Fibroblast of villous mesenchyme (primary cell): Measurements from ENCODE around the gene INPP5B. TPM values are rescaled to one million over a fixed set of nuclear protein-coding genes. Genes with fewer than 3 reads are reported as not detected.
A peak's percentile ranks its signal among the peaks of the same experiment; 100 is the strongest.
"Not testable (repeated sequence)": the region's sequence is repeated elsewhere in the genome, so short reads cannot be mapped to it uniquely, and the experiment has no call there.

Experiments used
- DNase-seq: peaks from one replicate; pipeline ENCODE4 v3.0.0-alpha.2; 2010; ENCODE audit warnings: low read depth
- H3K4me3 ChIP-seq: 2 replicates; pipeline ENCODE4 v1.5.1; 2011; ENCODE audit warnings: low read depth, mild to moderate bottlenecking, low read length
- total RNA-seq: library from RNA; depleted of rRNA; stranded (reverse); fragments of >200 nt; gene quantifications from 2 replicates; pipeline ENCODE4 v1.2.3, GENCODE V29; 2012
- TF ChIP-seq, protein P1 (sequence below): IDR thresholded peaks from 2 replicates; pipeline ENCODE4 v1.5.1; 2012; ENCODE audit warnings: low read depth, mild to moderate bottlenecking, low read length; ENCODE audit not compliant: insufficient read depth

The INPP5B gene
- total RNA-seq, 1 donor: 31.1 TPM

DNA sequence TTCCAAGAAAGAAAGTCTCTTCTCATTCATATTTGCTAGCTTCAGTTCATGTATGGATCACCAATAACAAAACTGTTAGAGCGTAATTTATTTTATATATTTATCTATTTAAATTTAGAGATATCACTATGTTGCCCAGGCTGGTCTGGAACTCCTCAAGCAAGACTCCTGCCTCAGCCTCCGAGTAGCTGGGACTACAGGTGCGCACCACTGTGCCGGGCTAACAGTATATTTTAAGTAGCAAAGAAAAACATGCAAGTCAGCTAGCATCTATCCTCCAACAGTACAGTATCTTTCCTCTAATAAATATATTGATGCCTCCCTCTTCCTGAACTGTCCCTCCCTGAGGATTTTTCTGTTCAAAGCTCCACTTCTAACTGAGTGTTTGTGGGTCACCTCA is 21.5 kb downstream of the INPP5B start:
- TF ChIP-seq, protein P1, sequence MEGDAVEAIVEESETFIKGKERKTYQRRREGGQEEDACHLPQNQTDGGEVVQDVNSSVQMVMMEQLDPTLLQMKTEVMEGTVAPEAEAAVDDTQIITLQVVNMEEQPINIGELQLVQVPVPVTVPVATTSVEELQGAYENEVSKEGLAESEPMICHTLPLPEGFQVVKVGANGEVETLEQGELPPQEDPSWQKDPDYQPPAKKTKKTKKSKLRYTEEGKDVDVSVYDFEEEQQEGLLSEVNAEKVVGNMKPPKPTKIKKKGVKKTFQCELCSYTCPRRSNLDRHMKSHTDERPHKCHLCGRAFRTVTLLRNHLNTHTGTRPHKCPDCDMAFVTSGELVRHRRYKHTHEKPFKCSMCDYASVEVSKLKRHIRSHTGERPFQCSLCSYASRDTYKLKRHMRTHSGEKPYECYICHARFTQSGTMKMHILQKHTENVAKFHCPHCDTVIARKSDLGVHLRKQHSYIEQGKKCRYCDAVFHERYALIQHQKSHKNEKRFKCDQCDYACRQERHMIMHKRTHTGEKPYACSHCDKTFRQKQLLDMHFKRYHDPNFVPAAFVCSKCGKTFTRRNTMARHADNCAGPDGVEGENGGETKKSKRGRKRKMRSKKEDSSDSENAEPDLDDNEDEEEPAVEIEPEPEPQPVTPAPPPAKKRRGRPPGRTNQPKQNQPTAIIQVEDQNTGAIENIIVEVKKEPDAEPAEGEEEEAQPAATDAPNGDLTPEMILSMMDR: no peak
- DNase-seq: no peak
- no peak overlapping the region for H3K4me3 ChIP-seq

DNA sequence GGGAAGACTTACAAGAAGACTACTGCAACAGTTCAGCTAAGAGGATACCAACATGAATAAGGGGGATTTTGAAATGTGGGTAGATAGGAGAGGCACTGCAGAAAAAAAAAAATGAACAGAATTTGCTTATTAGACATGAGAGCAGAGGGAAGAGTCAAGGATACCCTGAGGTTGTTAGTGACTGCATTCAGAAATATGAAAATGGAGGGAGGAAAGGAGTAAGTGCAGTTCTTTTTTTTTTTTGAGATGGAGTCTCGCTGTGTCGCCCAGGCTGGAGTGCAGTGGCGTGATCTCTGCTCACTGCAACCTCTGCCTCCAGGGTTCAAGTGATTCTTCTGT is 23.3 kb downstream of the INPP5B start:
- DNase-seq: no peak
- TF ChIP-seq, protein P1: no peak
- H3K4me3 ChIP-seq: no peak overlapping the region

DNA sequence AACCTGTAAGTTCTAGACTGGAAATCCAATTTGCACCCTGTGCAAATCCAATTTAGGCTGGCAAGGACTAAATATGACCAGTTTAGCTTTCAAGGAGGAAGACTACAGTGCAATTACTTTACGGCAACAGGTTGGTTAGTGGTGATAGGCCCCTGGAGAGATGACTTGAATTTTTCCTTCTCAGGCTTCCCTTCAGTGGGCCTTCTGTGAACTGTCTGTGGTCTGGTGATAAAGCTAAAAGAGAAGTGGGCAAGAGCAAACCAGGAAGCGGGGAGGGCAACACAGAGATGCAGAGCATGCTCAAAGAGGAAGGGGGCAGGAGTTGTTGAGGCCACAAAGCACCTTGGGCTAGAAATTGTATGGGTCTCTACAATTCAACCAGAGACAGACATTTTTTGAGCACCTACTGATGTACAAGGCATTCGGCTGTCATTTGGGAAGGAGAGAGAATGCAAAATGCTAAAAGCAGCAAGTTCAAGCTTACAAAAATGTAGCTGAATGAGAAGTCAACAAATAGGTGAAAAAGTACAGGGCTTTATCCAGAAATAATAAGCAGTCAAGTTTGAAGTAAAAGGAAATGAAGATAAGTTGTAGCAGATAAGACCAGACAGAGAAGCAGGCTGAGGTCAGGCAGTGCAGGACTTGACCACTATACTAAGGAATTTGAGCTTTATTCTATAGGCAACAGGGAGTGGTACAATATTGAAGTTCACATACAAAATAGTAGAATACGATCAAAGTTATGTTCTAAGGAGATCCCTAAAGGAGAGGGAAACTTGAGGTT is 23.9 kb downstream of the INPP5B start:
- TF ChIP-seq, protein P1: no peak
- no peak overlapping the region for H3K4me3 ChIP-seq
- no peak for DNase-seq

DNA sequence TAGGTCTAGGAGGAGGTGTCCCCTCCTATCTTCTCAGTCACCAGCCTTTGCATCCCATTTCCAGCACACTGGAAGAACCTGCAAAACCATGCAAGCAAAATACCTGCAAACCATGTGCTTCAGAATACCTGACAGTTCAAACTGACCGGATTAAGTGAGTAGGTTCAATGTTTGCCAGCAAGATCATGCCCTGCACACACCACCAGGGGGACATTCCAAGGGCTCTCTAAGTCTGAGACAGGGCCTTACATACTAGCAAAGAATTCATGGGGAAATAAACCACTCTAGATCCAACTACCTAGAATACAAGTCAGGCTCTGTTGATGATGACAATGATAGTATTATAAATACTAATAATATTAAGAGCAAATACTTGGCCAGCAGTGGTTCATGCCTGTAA is 27.6 kb downstream of the INPP5B start:
- DNase-seq: peak; percentile 13

GRCh38 chr1:37915476-37916093 is 31.3 kb downstream of the INPP5B start:
- no peak for DNase-seq
- no peak overlapping the region for H3K4me3 ChIP-seq
- TF ChIP-seq, protein P1: no peak

More for the DNA sequence above, 27.6 kb downstream of the INPP5B start:
- TF ChIP-seq, protein P1: peak; percentile 55
- H3K4me3 ChIP-seq: no peak overlapping the region

DNA sequence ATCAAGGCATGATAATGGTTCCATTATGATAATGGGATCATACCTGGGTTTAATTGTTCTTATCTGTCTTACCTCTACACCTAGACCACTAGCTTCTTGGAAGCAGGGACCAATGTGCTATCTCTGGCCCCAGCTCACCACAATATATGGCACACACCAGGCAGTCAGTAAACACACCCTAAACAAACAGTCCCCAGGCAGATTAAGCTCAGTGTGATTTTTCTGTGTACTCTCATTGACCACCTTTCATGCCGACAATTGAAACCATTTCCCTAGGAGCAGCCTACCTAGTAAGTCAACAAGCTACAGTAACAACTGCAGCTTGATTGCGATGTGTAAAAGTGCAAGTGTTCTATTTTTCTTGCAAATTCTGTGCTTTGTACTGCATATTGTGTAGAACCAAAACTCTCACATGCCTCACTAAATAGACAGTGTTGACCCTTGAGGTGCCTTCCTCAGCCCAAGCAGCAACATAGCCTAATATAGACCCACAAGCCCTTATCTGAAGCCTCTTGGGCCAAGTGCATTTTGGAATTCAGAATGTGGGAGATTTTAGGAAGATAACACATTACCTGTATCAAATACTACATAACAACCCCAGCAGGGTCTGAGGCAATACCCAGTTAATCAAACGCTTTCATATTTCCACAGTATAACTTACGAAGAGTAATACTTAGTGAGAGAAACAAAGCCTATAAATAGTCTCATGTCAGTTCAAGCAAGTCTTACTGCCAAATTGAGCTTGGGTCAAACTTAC is 32.0 kb downstream of the INPP5B start:
- no peak overlapping the region for H3K4me3 ChIP-seq
- TF ChIP-seq, protein P1: no peak
- no peak for DNase-seq

- H3K4me3 ChIP-seq, DNase-seq: not testable (repeated sequence)
Measured at GRCh38 chr1:37911478-37911877, 35.4 kb downstream of the INPP5B start.

DNA sequence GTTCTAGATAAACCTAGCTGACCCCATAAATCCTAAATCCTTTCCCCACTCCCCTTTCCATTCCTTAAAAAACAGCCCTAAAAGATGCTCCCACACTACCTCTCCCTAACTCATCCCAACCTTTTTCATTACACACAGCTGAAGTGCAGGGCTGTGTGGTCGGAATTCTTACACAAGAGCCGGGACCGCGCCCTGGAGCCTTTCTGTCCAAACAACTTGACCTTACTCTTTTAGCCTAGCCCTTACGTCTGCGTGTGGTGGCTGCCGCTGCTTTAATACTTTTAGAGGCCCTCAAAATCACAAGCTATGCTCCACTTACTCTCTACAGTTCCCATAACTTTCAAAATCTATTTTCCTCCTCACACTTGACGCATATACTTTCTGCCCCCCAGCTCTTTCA is 36.0 kb downstream of the INPP5B start:
- not testable (repeated sequence) for H3K4me3 ChIP-seq, DNase-seq

- not testable (repeated sequence) for DNase-seq, H3K4me3 ChIP-seq
Measured at GRCh38 chr1:37908531-37908930, 38.3 kb downstream of the INPP5B start.

DNA sequence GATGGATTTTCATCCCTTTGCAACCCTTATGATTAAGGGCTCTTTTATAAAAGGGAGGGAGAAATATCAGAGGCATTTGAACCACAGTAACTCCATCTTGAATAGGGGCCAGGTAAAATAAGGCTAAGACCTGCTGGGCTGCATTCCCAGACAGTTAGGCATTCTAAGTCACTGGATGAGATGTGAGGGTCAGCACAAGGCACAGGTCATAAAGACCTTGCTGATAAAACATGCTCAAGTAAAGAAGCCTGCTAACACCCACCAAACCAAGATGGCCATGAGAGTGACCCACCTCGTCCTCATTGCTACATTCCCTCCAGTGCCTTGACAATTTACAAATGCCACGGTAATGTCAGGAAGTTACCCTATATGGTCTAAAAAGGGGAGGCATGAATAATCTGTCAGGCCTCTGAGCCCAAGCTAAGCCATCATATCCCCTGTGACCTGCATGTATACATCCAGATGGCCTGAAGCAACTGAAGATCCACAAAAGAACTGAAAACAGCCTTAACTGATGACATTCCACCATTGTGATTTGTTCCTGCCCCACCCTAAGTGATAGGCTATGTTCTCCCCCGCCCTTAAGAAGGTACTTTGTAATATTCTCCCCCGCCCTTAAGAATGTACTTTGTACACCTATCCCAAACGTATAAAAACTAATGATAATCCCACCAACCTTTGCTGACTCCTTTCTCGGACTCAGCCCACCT is 39.3 kb downstream of the INPP5B start:
- H3K4me3 ChIP-seq, DNase-seq: not testable (repeated sequence)

GRCh38 chr1:37906591-37906990 is 40.3 kb downstream of the INPP5B start:
- H3K4me3 ChIP-seq, DNase-seq: not testable (repeated sequence)
